SU-DHL-6 (cell line): ENCODE results near the gene ZNF26.

ENCODE experiments used
- CTCF ChIP-seq: fragments of 200-600 bp; sonication (generic); IDR thresholded peaks from one replicate; pipeline ENCODE4 v1.5.1; 2017; ENCODE audit warnings: antibody characterized with exemption, mild to moderate bottlenecking, low read length, moderate library complexity; ENCODE audit not compliant: insufficient read depth, poor library complexity, severe bottlenecking
- EZH2phosphoT487 ChIP-seq: fragments of 200-600 bp; sonication (generic), shearing (Covaris generic); conservative IDR thresholded peaks from 2 replicates; pipeline ENCODE4 v1.6.1; 2018; ENCODE audit warnings: mild to moderate bottlenecking, antibody characterized with exemption, low read length, moderate library complexity, mixed read lengths

- no peak for TF ChIP-seq CTCF
- no peak for TF ChIP-seq EZH2phosphoT487
These were observed 87.7 kb downstream of the ZNF26 start for GRCh38 chr12:133073836-133074235.
